AG04450 (cell line): ENCODE measurements around the gene OPTN. TPM values are rescaled to one million over a fixed set of nuclear protein-coding genes. Genes with fewer than 3 reads are reported as not detected.
"Not testable (repeated sequence)": the region's sequence is repeated elsewhere in the genome, so short reads cannot be mapped to it uniquely, and the experiment has no call there.

Experiments used
- CTCF ChIA-PET: fragments of 300-600, 350-600 bp; formaldehyde crosslinking; extraction: SDS; loops from one replicate; lab custom pipeline; 2022; ENCODE audit warnings: antibody characterized with exemption, inconsistent platforms; lab: Charles Lee
- POLR2A ChIA-PET: fragments of 350-600 bp; formaldehyde crosslinking; extraction: SDS; loops from one replicate; lab custom pipeline; 2021; ENCODE audit warnings: antibody characterized with exemption, inconsistent platforms; lab: Yijun Ruan, JAX
- DNase-seq: peaks from one replicate; pipeline ENCODE4 v3.0.0-alpha.2; 2011; ENCODE audit warnings: low read depth, low spot score
- H3K27ac ChIP-seq: one replicate; pipeline ENCODE4 v1.5.1; 2012; ENCODE audit warnings: low read depth, low read length, control low read depth
- H3K27me3 ChIP-seq: one replicate; pipeline ENCODE4 v1.6.0; 2012; ENCODE audit warnings: low read length; ENCODE audit not compliant: control insufficient read depth, insufficient read depth
- H3K4me3 ChIP-seq: 2 replicates; pipeline ENCODE4 v1.5.1; 2011; ENCODE audit warnings: mild to moderate bottlenecking, low read depth, low read length, control low read depth
- H3K9me3 ChIP-seq: 2 replicates; pipeline ENCODE4 v1.5.1; 2012; ENCODE audit warnings: low read length; ENCODE audit not compliant: control insufficient read depth, insufficient read depth
- polyA plus RNA-seq: library from polyadenylated mRNA; depleted of rRNA; stranded (reverse); fragments of >200 nt; gene quantifications from 2 replicates; pipeline ENCODE4 v1.2.3, GENCODE V29; 2011
- TF ChIP-seq, protein P1 (sequence below): IDR thresholded peaks from 2 replicates; pipeline ENCODE4 v1.5.1; 2011; ENCODE audit warnings: low read depth, low read length, control low read depth, inconsistent platforms

Gene OPTN
- polyA plus RNA-seq, 1 experiment = 82.7 TPM

- Histone ChIP-seq H3K9me3 (peaks cover 35% of the 10 kb centered on the region), H3K27ac (no peak overlapping the region), H3K4me3 (no peak overlapping the region), H3K27me3 (no peaks in the 10 kb centered on the region)
- CTCF ChIA-PET = no interaction called here
- no peak for DNase-seq
- POLR2A ChIA-PET = no interaction called here
- TF ChIP-seq, protein P1, sequence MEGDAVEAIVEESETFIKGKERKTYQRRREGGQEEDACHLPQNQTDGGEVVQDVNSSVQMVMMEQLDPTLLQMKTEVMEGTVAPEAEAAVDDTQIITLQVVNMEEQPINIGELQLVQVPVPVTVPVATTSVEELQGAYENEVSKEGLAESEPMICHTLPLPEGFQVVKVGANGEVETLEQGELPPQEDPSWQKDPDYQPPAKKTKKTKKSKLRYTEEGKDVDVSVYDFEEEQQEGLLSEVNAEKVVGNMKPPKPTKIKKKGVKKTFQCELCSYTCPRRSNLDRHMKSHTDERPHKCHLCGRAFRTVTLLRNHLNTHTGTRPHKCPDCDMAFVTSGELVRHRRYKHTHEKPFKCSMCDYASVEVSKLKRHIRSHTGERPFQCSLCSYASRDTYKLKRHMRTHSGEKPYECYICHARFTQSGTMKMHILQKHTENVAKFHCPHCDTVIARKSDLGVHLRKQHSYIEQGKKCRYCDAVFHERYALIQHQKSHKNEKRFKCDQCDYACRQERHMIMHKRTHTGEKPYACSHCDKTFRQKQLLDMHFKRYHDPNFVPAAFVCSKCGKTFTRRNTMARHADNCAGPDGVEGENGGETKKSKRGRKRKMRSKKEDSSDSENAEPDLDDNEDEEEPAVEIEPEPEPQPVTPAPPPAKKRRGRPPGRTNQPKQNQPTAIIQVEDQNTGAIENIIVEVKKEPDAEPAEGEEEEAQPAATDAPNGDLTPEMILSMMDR = no peak
Measured at GRCh38 chr10:13078912-13079775, 20.8 kb upstream of the OPTN start.

DNA sequence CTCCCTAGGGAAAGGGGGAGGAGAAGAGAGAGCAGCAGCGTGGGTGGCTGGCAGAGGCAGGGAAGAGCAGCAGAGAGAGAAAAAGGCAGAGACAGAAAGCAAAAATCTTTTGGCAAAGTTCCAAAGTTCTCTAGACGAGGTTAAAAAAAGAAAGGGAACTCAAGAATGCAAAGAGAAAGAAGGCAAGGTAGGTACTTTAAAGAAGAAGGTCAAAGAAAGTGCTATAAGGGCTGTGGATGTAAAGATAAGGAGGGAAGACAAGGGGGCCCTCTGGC lies 20.2 kb upstream of the OPTN start:
- no peaks in the 10 kb centered on the region for H3K27me3 ChIP-seq
- DNase-seq = no peak
- H3K4me3 ChIP-seq = no peak overlapping the region
- POLR2A ChIA-PET = no interaction called here
- no peak overlapping the region for H3K27ac ChIP-seq
- H3K9me3 ChIP-seq = peaks cover 41% of the 10 kb centered on the region
- TF ChIP-seq, protein P1 = no peak
- CTCF ChIA-PET = no interaction called here

- Histone ChIP-seq H3K27me3 (no peaks in the 10 kb centered on the region), H3K27ac (no peak overlapping the region), H3K9me3 (peaks cover 48% of the 10 kb centered on the region), H3K4me3 (no peak overlapping the region)
- CTCF ChIA-PET = no interaction called here
- POLR2A ChIA-PET = no interaction called here
- TF ChIP-seq, protein P1 = no peak
- no peak for DNase-seq
Measured at GRCh38 chr10:13080643-13081042, 19.3 kb upstream of the OPTN start.

DNA sequence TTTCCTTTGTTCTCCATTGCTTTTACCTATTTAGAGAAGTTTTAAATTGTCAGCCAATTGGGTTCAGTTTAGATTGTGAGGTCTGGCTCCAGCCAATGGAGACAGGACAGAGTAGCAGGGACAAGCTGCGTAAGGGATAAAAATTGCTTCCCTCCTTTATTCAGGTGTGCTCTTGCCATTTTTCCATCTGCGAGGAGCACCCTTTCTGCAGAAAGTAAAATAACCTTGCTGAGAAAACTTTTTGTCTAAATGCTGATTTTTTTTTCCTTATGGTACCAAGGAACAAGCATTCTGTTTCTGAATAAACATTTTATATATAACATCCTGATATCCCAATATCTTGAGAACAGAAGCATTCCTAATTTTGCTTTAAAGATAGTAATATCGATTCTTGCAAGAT lies 16.3 kb upstream of the OPTN start:
- H3K4me3 ChIP-seq, POLR2A ChIA-PET, H3K27me3 ChIP-seq, DNase-seq, H3K27ac ChIP-seq: not testable (repeated sequence)
- CTCF ChIA-PET = interaction anchor here (1.1 kb wide), 1 partner anchor 14 kb away, joined by 3 read pairs; no protein-coding TSS in a partner anchor
- peaks cover 48% of the 10 kb centered on the region for H3K9me3 ChIP-seq

DNA sequence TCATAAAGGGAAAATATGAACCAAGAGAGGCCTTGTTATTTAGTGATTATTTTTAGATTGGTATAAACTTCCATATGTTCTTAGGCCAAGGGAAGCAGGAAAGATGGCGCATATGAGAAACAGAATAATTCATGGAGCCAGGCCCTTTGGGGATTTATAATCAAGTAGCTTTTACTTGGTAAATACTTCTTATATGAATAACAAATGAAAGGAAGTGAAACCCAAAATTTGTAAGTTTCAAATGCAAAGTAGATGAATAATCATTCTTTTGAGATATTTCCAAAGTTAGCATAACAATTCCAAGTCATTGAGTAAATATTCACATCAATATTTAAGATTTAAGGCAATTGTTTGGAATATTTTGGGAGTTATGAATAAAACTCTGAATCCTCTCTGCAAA lies 13.9 kb upstream of the OPTN start:
- CTCF ChIA-PET = interaction anchor here (0.7 to 2.0 kb wide), 2 partner anchors 13 to 46 kb away, joined by 4 to 5 read pairs; partner anchors contain the start of gene OPTN
- no peaks in the 10 kb centered on the region for H3K27me3 ChIP-seq
- H3K27ac ChIP-seq = no peak overlapping the region
- no peak overlapping the region for H3K4me3 ChIP-seq
- TF ChIP-seq, protein P1 = no peak
- H3K9me3 ChIP-seq = peaks cover 31% of the 10 kb centered on the region
- no peak for DNase-seq
- POLR2A ChIA-PET = no interaction called here
